GM21447 (cell line): ENCODE data around the gene PSAPL1.

ENCODE experiments used
- ATAC-seq: cut with Tn5 transposase; IDR thresholded peaks from one replicate; pipeline ENCODE4 v1.9.1; 2021; ENCODE audit not compliant: unreplicated experiment

Gene PSAPL1

GRCh38 chr4:7431696-7432530 lies 2.8 kb downstream of the PSAPL1 start:
- no peak for ATAC-seq

DNA sequence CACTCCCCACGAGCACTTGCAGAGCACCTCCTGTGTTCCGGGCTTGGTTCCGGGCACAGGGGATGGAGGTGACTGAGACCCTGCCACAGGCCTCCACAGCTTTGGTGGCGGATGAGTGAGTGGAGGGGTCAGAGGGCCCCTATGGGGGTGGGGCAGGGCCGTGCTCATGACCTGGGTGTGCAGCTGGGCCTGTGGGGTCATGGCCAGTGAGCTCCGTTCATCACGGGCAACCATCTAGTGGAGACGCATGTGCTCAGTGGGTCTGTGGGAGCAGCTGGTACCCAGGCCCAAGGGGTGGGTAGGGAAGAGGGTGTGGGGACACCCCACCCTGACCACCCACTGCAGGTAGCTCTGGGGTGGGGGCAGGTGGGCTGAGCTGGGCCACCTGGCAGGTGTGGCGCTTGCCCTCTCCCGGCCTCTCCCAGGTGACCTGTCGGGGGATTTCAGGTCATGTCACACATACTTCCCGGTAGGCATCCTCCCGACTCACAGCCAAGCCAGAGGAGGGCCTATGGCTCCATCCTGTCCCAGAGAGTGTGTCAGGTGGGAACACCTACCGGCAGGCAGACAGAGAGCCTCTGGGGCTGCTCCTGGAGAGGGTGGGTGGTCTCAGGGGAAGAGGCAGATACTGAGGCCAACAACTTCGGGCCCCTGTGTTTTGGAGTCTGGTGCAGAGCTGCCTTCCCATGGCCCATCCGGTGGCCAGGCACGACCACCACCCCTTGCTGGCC lies 3.6 kb downstream of the PSAPL1 start:
- no peak for ATAC-seq

DNA sequence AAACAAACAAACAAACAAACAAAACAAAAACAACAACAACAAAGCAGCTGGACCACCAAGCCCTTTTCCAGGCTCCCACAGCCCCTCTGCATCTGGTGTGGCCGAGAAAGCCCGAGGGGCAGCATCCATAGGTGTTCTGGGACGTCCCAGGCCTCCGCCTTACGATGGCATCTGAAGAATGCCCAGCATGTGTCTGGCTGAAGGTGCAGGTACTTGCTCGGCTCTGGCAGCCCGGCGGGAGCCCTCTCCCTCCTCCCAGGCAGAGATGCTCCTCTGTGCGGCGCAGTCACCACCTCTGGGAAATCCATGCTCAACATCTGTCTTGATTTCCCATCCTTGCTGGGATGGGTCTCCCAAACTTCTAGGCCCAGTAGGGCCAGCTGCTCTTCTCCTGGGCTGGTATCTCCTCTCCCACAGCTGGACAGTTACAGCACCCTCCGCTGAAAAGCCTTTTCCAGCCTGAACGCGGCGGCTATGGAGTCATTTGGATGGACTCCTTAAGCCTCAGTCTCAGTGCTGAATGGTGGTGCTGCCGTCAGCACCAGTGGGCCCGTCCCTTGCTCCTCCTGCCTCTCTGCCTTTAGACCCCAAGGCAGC lies 4.3 kb downstream of the PSAPL1 start:
- no peak for ATAC-seq

GRCh38 chr4:7429601-7430078 lies 5.1 kb downstream of the PSAPL1 start:
- no peak for ATAC-seq

GRCh38 chr4:7429069-7429416 lies 5.7 kb downstream of the PSAPL1 start:
- ATAC-seq: no peak

DNA sequence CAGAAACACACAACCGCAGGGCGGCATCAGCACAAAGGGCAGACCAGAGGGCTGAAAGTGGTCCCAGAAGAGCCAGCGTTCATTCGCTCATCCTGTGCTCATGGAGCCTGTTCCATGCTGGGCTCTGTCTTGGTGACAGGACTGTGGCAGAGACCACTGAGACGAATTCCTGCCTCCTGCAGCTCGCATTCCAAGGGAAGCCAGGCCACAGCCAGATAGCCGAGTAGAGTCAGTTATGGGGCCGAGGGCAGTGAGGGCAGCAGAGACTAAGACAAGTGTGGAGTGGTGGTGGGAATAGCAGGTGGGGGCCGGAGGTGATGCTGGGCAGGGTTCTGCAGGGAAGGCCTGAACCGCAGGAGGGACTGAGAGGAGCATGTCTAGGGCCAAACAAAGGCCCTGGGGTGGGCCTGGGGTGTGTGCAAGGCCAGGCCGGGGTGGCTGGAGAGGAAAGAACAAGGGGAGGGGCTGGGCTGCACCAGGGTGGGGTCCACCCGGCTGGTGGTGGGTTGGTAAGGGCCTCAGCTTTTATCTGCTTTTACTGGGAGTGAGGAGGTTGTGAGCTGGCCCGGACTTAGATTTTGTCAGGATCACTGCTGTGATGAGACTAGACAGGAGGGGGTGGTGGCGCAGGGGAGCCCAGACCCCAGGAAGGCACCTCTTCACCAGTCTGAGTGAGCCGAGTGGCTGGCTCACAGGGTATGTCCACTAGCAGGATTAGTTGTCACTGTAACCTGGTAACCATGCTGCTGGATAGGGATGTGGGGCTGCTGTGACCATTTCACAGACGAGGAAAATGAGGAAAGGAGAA lies 6.3 kb downstream of the PSAPL1 start:
- ATAC-seq: no peak

DNA sequence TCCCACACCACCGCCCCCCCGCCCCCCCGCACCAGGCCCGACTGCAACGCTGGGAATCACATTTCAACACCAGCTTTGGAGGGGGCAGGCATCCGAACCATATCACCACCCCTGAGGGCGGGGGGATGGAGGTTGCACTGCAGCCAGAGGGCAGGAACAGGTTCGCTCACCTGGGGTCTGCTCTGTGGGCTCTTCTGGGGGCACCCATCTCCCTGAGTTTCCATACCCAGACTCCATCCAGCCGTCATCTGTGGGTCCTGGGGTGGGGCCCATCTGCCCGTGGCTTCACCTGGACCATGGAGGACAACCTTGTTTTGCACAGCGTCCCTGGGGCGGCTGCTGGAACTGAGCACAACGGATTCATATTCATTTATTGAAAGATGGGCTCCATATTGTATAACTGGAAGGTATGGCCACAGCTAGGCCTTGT lies 6.9 kb downstream of the PSAPL1 start:
- ATAC-seq: no peak

- ATAC-seq: no peak
Measured at GRCh38 chr4:7427361-7427760, 7.4 kb downstream of the PSAPL1 start.

GRCh38 chr4:7426525-7427171 lies 8.1 kb downstream of the PSAPL1 start:
- no peak for ATAC-seq

DNA sequence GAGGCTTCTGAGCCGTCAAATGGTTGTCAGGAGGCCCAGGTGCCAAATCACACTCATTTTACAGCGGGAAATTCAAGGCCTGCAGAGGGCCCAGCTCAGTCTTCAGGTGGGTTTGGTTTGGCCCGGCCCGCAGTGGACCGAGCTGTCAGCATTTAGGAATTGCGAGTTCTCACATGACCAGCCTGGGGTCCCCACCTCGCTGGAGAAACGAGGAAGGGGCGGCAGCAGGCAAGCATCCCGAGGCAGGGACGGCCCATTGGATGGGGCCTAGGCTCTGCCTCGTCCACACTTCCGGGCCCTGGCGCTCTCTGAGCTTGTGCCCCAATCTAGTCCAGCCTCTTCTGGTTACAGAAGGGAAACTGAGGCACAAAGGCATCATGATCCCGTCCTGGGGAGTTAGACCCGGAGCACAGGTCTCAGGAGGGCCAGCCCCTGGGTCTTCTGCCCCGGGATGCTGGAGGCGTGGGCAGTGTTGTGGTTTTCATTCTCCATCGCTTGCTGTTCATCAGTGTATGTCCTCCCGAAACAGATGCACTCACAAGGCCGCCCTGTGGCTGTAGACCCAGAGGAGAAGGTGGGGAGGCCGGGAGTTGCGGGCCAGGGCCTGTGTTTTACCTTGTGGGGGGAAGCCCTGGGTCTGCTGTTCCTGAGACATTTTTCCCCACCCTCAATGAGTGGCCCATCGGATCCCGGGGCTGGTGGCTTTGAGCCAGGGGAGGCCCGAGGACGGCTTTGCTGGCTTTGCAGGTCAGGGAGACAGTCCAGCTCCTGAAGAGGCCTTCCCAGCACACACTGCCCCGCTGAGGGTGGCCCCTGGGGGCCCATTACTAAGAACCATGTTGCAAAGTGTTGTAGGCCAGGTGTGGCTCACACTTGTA lies 8.9 kb downstream of the PSAPL1 start:
- no peak for ATAC-seq

- no peak for ATAC-seq
Measured at GRCh38 chr4:7425124-7425523, 9.6 kb downstream of the PSAPL1 start.

DNA sequence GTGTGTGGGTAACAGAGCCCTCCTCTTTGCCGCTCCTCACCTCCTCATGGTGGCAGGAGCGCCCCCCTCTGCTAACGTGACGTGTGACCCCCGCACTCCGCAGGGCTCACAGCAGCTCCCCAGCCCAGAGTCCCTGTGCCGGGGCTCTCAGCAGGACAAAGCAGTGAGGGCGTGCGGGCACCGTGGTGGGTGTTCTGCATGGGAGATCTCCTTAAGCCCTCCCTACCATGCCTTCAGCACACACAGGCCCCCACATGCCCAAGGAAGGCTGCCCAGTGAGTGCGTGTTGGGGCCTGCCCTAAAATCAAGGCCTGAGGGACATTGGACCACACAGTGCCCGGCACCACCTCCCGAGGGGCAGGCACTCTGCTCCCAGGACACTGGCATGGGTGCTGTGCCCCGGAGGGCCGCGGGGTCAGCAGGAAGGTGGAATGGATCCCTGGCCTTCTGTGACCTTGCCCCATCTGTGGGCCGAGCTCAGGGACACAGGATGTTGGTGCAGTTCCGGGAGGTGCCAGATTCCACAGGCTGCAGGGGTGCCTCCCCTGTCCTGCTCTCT lies 10.1 kb downstream of the PSAPL1 start:
- no peak for ATAC-seq

DNA sequence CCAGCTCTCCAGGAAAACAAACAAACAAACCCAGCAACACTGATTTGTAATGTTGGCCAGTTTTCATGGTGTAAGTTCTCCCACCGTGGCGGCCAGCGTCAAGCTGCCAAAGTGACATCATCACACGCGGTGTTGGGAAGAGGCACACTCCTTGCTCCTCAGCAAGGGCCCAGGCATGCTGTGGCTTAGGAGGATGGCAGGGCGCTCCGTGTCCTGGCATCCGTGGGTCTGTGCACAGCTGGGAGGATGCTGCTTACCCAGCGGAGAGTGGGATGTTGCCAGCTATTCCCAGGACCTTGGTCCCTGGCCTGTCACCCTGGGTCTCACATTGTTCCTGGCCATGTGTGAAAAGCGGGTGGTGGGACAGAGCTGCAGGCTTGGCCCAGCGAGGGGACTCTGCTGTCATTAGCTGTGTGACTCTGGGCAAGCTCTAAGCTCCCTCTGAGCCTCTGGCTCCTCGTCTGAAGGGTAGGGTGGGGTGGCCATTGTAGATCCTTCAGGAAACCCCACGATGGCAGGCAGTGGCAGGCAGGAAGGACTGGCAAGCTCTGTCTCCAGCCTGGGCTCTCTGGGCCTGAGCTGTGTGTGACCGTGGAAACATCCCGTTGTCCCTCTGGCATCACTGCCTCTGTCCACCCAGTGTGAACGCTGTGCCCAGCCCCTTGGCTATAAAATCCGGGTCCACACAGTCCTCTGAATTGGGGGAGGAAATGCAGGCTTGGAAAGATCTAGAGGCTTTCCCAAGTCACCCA lies 10.8 kb downstream of the PSAPL1 start:
- ATAC-seq: no peak

DNA sequence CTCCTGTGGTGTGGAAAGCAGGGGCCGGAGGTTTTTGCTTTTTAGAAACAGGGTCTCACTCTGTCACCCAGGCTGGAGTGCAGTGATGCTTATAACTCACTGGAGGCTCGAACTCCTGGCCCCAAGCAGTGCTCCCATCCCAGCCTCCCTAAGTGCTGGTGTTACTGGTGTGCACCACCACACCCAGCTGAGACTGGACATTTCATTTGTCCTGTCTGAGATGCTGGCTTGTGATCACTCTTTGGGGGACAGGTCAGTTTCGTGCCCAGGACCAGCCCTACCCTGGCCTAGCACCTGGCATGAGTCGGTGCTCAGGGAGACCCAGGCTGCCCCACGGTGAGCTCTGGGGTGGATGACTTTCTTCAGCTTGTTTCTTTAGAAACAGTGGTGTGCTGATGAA lies 11.3 kb downstream of the PSAPL1 start:
- no peak for ATAC-seq

- ATAC-seq: no peak
Measured at GRCh38 chr4:7422898-7423180, 11.9 kb downstream of the PSAPL1 start.

GRCh38 chr4:7422151-7422897 lies 12.4 kb downstream of the PSAPL1 start:
- no peak for ATAC-seq

DNA sequence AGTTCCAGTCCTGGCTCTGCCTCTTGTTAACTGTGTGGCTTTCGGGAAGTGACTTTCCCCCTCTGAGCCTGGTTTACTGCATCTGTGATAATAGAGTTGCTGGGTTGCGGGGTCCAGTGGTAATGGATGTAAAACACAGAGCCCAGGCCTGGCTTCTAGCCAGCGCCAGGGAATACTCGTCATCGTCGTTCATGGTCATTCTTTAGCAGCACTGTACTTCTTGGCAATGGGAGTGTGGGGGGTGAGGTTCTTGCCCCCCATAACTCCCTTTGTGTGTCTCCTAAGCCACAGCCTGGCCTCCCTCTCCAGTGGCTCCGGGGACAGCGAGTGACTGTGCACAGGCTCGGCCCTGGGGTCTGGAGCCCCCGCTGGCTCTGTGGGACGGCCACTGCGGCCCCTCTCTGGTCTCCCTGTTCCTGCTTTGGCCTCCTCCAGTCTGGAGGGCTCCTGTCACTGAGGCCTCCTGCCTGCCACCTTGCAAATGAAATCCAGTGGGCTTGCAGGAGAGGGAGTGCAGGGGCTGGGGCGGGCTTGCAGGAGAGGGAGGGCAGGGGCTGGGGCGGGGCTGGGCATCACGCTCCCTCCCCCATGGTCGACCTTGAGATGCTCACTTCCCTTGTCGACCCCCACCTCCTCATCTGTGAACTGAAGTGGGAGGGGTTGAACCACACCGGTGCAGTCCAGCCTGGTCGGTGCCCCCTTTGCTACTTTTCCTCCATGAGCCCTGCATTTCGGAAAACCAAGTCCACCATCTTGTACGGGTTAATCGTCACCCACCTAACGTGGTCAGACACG lies 13.2 kb downstream of the PSAPL1 start:
- no peak for ATAC-seq
